Endodermal cell (in vitro differentiated cells): ENCODE results near the gene RBM15B. TPM values are rescaled to one million over a fixed set of nuclear protein-coding genes. Genes with fewer than 3 reads are reported as not detected.

Experiments
- DNase-seq: peaks from one replicate; pipeline ENCODE4 v3.0.0-alpha.2; 2017
- H3K27ac ChIP-seq: 2 replicates; pipeline ENCODE4 v1.5.1; 2013; ENCODE audit warnings: mild to moderate bottlenecking, low read depth, low read length, moderate library complexity
- H3K27me3 ChIP-seq: 2 replicates; pipeline ENCODE4 v1.6.1; 2013; ENCODE audit warnings: mild to moderate bottlenecking, low read length, moderate library complexity; ENCODE audit not compliant: insufficient read depth, control insufficient read depth, poor library complexity, severe bottlenecking
- H3K36me3 ChIP-seq: 2 replicates; pipeline ENCODE4 v1.7.0; 2013; ENCODE audit warnings: mild to moderate bottlenecking, low read length, moderate library complexity; ENCODE audit not compliant: control insufficient read depth, insufficient read depth
- H3K4me1 ChIP-seq: one replicate; pipeline ENCODE4 v1.7.0; 2013; ENCODE audit warnings: low read length; ENCODE audit not compliant: control insufficient read depth, insufficient read depth
- H3K4me3 ChIP-seq: 2 replicates; pipeline ENCODE4 v1.5.1; 2013; ENCODE audit warnings: mild to moderate bottlenecking, low read length, moderate library complexity
- H3K9ac ChIP-seq: 2 replicates; pipeline ENCODE4 v1.6.1; 2013; ENCODE audit warnings: mild to moderate bottlenecking, low read length, moderate library complexity; ENCODE audit not compliant: poor library complexity, severe bottlenecking; ENCODE audit errors: extremely low read depth
- H3K9me3 ChIP-seq: 2 replicates; pipeline ENCODE4 v1.6.1; 2013; ENCODE audit warnings: mild to moderate bottlenecking, low read length, moderate library complexity; ENCODE audit not compliant: control insufficient read depth
- H3K27ac Mint-ChIP-seq: 2 replicates; pipeline ENCODE4 v1.8.0; 2020; ENCODE audit warnings: mixed read lengths
- H3K27me3 Mint-ChIP-seq: 2 replicates; pipeline ENCODE4 v1.8.0; 2021; ENCODE audit warnings: mild to moderate bottlenecking, mixed read lengths; ENCODE audit not compliant: insufficient read depth
- H3K36me3 Mint-ChIP-seq: 2 replicates; pipeline ENCODE4 v1.8.0; 2020; ENCODE audit warnings: low read depth, mixed read lengths
- H3K4me1 Mint-ChIP-seq: 2 replicates; pipeline ENCODE4 v1.8.0; 2020; ENCODE audit warnings: mixed read lengths
- H3K4me3 Mint-ChIP-seq: 2 replicates; pipeline ENCODE4 v1.8.0; 2020; ENCODE audit warnings: mild to moderate bottlenecking, moderate library complexity, mixed read lengths
- H3K9me3 Mint-ChIP-seq: 2 replicates; pipeline ENCODE4 v1.8.0; 2020; ENCODE audit warnings: mild to moderate bottlenecking, mixed read lengths
- CTCF ChIP-seq: fragments of 200-600 bp; sonication (generic); conservative IDR thresholded peaks from 2 replicates; pipeline ENCODE4 v1.5.0; 2021; ENCODE audit warnings: antibody characterized with exemption, mild to moderate bottlenecking
- WGBS, 2 experiments: methylation state at CpG; one replicate each; pipeline versions ENCODE4 v1.1.5 to v1.1.7; 2013; ENCODE audit warnings: missing lambda C conversion rate in 2 of 2, mixed read lengths in 1 of 2; ENCODE audit not compliant: insufficient coverage in 1 of 2, insufficient read length in 1 of 2; 5-methylcytosine and 5-hydroxymethylcytosine counted together
- total RNA-seq, 2 donors: library from RNA; stranded (reverse); fragmentation: NEBNext Ultra II Directional in 1 of 2; extraction: Animal tissue kit (Norgen Biotek cat#: 25700) in 1 of 2; gene quantifications; 2 replicates in 1 of 2; 3 replicates in 1 of 2; pipeline ENCODE4 v1.2.1, GENCODE V29; 2021

RBM15B gene
- total RNA-seq, 2 donors from 2014 or later = 49.5 to 58.2 TPM

GRCh38 chr3:51388286-51389029, 2.6 kb upstream of the RBM15B start:
- Mint-ChIP-seq H3K27ac (peak overlapping the region; percentile 77), H3K36me3 (peaks cover 50% of the 10 kb centered on the region), H3K27me3 (no peaks in the 10 kb centered on the region), H3K9me3 (peaks cover 6% of the 10 kb centered on the region), H3K4me3 (peak overlapping the region; percentile 99), H3K4me1 (peaks cover 44% of the 10 kb centered on the region)
- peak; percentile 63 for TF ChIP-seq CTCF
- Histone ChIP-seq H3K9me3 (peaks cover 14% of the 10 kb centered on the region), H3K27ac (no peak overlapping the region), H3K4me3 (peak overlapping the region; percentile 98), H3K4me1 (peaks cover 16% of the 10 kb centered on the region), H3K9ac (no peak overlapping the region), H3K36me3 (peaks cover 59% of the 10 kb centered on the region), H3K27me3 (no peaks in the 10 kb centered on the region)
- WGBS, 2 experiments = 91 to 95% methylated on average over 3 to 6 of the region's 6 CpGs
- peak; percentile 66 for DNase-seq

- Mint-ChIP-seq H3K4me3 (peak overlapping the region; percentile 99), H3K9me3 (peaks cover 6% of the 10 kb centered on the region), H3K27me3 (no peaks in the 10 kb centered on the region), H3K36me3 (peaks cover 62% of the 10 kb centered on the region), H3K27ac (peak overlapping the region; percentile 52), H3K4me1 (peaks cover 48% of the 10 kb centered on the region)
- TF ChIP-seq CTCF = peak; percentile 84
- DNase-seq = peak; percentile 85
- peaks cover 26% of the 10 kb centered on the region for H3K9me3 ChIP-seq
- peaks cover 20% of the 10 kb centered on the region for H3K4me1 ChIP-seq
- no peak overlapping the region for H3K9ac ChIP-seq
- no peak overlapping the region for H3K4me3 ChIP-seq
- H3K27ac ChIP-seq = no peak overlapping the region
- peaks cover 70% of the 10 kb centered on the region for H3K36me3 ChIP-seq
- no peaks in the 10 kb centered on the region for H3K27me3 ChIP-seq
- WGBS, 2 experiments = 83 to 93% methylated on average over 5 to 6 of the region's 6 CpGs
These were observed 1.5 kb upstream of the RBM15B start for GRCh38 chr3:51389423-51390183.

- Histone ChIP-seq H3K4me1 (peaks cover 20% of the 10 kb centered on the region), H3K27me3 (no peaks in the 10 kb centered on the region), H3K36me3 (peaks cover 79% of the 10 kb centered on the region), H3K27ac (no peak overlapping the region), H3K9ac (no peak overlapping the region), H3K4me3 (peak overlapping the region; percentile 30), H3K9me3 (peaks cover 27% of the 10 kb centered on the region)
- 56 to 66% methylated on average over 24 to 29 of the region's 29 CpGs for WGBS, 2 experiments
- Mint-ChIP-seq H3K27ac (peak overlapping the region; percentile 87), H3K4me3 (peak overlapping the region; percentile 75), H3K4me1 (peaks cover 54% of the 10 kb centered on the region), H3K9me3 (peaks cover 6% of the 10 kb centered on the region), H3K36me3 (peaks cover 70% of the 10 kb centered on the region), H3K27me3 (no peaks in the 10 kb centered on the region)
- no peak for TF ChIP-seq CTCF
- no peak for DNase-seq
These were observed 625 bp upstream of the RBM15B start for GRCh38 chr3:51390246-51391074.
